Measurements from ENCODE around the gene DMRT3. TPM values are rescaled to one million over a fixed set of nuclear protein-coding genes. Genes with fewer than 3 reads are reported as not detected.

The DMRT3 gene
- total RNA-seq: under 1 TPM in 3 of 4 donors, not detected in 1; 0.34 to 0.75 (median 0.44) TPM

DNA sequence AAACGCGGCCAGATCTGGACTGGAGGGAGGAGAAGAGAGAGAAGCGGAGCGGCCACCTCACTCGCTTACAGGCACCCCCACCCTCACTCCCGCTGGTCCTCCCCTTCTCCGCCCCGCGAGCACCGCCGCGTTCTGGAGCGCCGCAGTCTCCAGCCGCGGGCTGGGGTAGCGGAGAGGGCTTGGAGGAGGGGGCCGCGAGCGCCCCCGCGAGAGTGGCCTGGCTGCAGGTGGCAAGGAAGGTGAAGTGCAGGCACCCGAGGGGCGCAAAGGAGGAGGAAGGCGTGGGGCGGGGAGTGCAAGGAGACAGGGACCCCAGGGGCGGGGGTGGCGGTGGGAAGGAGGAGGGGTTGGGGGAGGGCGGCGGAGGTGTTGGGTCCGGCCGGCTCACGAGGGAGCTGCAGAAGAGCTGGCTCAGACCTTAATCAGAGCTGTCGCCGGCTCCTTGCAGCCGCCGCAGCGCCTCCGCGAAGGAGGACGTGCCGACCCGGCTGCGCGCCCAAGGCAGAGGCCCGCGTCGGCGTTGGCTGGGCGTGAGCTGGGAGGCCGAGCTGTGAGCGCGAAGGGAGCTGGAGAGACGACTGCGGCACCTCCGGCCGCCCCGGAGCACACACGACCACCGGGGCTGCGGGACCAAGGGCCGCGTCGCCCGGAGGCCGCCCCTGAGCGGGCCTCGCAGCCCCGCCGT lies at the start of gene DMRT3:
Gene DMRT3, plus strand, starts transcription at position 398 of the 685 bp plus-strand sequence. CDS start 347 bp downstream, outside the sequence.
- TF ChIP-seq, protein P1, sequence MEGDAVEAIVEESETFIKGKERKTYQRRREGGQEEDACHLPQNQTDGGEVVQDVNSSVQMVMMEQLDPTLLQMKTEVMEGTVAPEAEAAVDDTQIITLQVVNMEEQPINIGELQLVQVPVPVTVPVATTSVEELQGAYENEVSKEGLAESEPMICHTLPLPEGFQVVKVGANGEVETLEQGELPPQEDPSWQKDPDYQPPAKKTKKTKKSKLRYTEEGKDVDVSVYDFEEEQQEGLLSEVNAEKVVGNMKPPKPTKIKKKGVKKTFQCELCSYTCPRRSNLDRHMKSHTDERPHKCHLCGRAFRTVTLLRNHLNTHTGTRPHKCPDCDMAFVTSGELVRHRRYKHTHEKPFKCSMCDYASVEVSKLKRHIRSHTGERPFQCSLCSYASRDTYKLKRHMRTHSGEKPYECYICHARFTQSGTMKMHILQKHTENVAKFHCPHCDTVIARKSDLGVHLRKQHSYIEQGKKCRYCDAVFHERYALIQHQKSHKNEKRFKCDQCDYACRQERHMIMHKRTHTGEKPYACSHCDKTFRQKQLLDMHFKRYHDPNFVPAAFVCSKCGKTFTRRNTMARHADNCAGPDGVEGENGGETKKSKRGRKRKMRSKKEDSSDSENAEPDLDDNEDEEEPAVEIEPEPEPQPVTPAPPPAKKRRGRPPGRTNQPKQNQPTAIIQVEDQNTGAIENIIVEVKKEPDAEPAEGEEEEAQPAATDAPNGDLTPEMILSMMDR (IDR thresholded peaks at IDR 0.05; ENCODE audit: low read depth): no peak

DNA sequence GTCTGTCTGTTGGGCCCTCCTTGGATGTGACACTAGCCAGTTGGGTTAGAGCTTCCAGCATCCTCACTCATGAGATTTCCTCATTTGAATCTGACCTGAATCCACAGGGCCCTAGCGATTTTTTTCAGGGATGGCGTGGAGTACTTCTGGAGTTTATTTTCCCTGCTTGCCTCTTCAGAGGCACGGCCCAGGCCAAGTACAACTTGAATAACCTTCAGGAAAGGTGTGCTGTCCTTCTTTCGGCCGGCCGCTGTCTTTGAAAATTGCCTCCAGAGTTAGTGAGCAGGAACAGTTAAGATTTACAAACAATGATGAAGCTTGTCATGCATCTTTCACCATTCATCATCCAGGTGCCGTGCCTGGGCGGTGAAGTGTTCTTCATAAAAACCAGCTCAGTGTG lies 49.5 kb upstream of the DMRT3 start:
- TF ChIP-seq, protein P1 (IDR thresholded peaks at IDR 0.05; ENCODE audit: low read depth): no peak

DNA sequence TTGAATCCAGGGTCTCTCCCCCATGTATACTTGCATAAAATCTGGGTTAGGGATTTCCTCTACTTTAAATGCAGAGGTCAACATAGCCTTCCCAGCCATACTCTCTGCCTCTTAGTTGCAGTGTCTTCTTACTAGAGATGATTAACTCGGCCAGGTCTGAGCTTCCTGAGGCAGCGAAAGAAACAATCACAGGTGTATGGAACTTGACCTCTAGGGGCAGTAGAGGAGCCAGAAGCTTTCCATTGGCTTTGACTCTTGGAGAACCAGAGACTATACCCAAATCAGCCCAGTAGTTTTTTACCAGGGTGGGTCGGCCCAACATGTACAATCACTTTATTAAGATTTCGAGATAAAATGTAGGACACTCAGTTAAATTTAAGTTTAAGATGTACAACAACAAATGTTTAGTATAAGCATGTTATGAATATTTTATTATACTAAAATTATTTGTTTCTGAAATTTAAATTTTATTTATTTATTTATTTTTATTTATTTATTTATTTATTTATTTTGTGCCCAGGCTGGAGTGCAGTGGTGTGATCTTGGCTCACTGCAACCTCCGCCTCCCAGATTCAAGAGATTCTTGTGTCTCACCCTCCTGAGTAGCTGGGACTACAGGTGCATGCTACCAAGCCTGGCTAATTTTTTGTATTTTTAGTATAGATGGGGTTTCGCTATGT lies 48.0 kb upstream of the DMRT3 start:
- TF ChIP-seq, protein P1 (IDR thresholded peaks at IDR 0.05; ENCODE audit: low read depth): no peak

- TF ChIP-seq, protein P1 (IDR thresholded peaks at IDR 0.05; ENCODE audit: low read depth): no peak
Measured at GRCh38 chr9:929719-930118, 46.7 kb upstream of the DMRT3 start.

DNA sequence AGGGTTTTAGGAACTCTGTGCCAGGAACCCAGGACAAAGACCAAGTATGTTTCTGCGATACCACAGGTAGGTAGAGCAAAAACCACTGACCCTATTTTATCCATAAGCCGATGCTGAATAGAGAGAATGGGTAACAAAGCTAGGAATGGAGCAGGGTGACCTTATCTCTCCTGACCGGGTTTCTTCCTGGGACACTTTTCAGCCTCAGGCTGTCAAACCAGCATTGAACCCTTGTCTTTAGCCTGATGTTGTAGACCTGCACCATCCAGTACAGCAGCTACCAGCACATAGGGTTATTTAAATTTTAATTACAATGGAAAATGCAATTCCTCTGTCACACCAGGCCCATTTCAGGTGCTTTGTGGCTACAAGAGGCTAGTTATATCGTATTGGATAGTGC lies 43.1 kb upstream of the DMRT3 start:
- TF ChIP-seq, protein P1 (IDR thresholded peaks at IDR 0.05; ENCODE audit: low read depth): no peak

GRCh38 chr9:935348-935965 lies 41.0 kb upstream of the DMRT3 start:
- TF ChIP-seq, protein P1 (IDR thresholded peaks at IDR 0.05; ENCODE audit: low read depth): no peak

Measured in subcutaneous adipose tissue (tissue), 4 donors.